ENCODE measurements around the gene CD22. TPM values are rescaled to one million over a fixed set of nuclear protein-coding genes. Genes with fewer than 3 reads are reported as not detected.

The CD22 gene
- total and polyA plus RNA-seq, 2 donors (not counting 3 experiments of a cell fraction or from before 2014, with no cell fraction given), result not detected

- peaks cover 3 to 5% of the 10 kb centered on the region in 2 experiments for H3K27me3 ChIP-seq (ENCODE audit: control insufficient read depth in 2 of 2, insufficient read depth in 2 of 2, low read length in 2 of 2)
- no peaks in the 10 kb centered on the region for H3K36me3 ChIP-seq (ENCODE audit: control insufficient read depth in 2 of 2, extremely low read depth in 1 of 2, insufficient read depth in 2 of 2, low read length in 2 of 2)
- TF ChIP-seq JUN (IDR thresholded peaks at IDR 0.05; ENCODE audit: borderline replicate concordance, insufficient read depth, insufficient read length, low read depth) (no peak), POLR2AphosphoS5 (IDR thresholded peaks at IDR 0.05; ENCODE audit: insufficient read depth, low read depth, low read length) (no peak), FOS (IDR thresholded peaks at IDR 0.05; ENCODE audit: borderline replicate concordance, insufficient read depth, low read length) (no peak), CTCF (IDR thresholded peaks at IDR 0.05; ENCODE audit: extremely low read depth in 1 of 2, insufficient read depth in 1 of 2, low read depth in 1 of 2, low read length in 2 of 2) (no peak), MAX (IDR thresholded peaks at IDR 0.05; ENCODE audit: insufficient read depth, insufficient read length) (no peak), EZH2 (IDR thresholded peaks at IDR 0.05; ENCODE audit: borderline replicate concordance, low read depth, low read length, severe bottlenecking) (no peak), GATA2 (IDR thresholded peaks at IDR 0.05; ENCODE audit: insufficient read depth, insufficient read length, low read depth, low read length) (no peak), MYC (IDR thresholded peaks at IDR 0.05; ENCODE audit: low read depth, low read length) (no peak), POLR2A (IDR thresholded peaks at IDR 0.05; ENCODE audit: low read depth, low read length) (no peak)
- no peaks in the 10 kb centered on the region for H3K9me3 ChIP-seq (replicated peaks; ENCODE audit: control insufficient read depth, insufficient read depth, low read length)
- no peaks in the 10 kb centered on the region for H3K79me2 ChIP-seq (ENCODE audit: control insufficient read depth, insufficient read depth, low read length)
- no peak overlapping the region for H3K4me2 ChIP-seq (ENCODE audit: insufficient read depth, low read length)
- FAIRE-seq (no peak), DNase-seq (ENCODE audit: low read depth, low spot score) (no peak)
- dilution Hi-C loops (cut with MboI; ENCODE audit: extremely low pct_ligation_motif_present, low sequenced_read_pairs) (no loop called here), intact Hi-C loops (cut with micrococcal nuclease) (no loop called here)
- no peaks in the 10 kb centered on the region for H4K20me1 ChIP-seq (replicated peaks; ENCODE audit: control insufficient read depth, extremely low read depth, insufficient read depth, low read length)
- ChIA-PET POLR2A (no interaction called here), CTCF (no interaction called here)
- no peak overlapping the region for H3K9ac ChIP-seq (replicated peaks; ENCODE audit: extremely low read depth, insufficient read depth, low read length)
- no peaks in the 10 kb centered on the region for H3K9me1 ChIP-seq (replicated peaks; ENCODE audit: control insufficient read depth, extremely low read depth, insufficient read depth, low read length)
- no TSS peak for BruUV-seq (replicated peaks)
- no peaks in the 10 kb centered on the region for H3K4me1 ChIP-seq (ENCODE audit: control insufficient read depth, extremely low read depth, insufficient read depth, low read length)
- no peak overlapping the region for H3K4me3 ChIP-seq (replicated peaks in 1 of 3; ENCODE audit: insufficient read depth in 1 of 3, low read depth in 1 of 3, low read length in 3 of 3)
- no peak overlapping the region for H2AFZ ChIP-seq (ENCODE audit: low read depth, low read length)
- no peak overlapping the region for H3K27ac ChIP-seq (ENCODE audit: insufficient read depth, low read depth, low read length)
These were observed 336 bp downstream of the CD22 start for GRCh38 chr19:35329323-35329722.
